Right kidney (tissue), 1 donor: ENCODE measurements around the gene CCDC9B.

ENCODE experiments used
- DNase-seq: peaks from one replicate; pipeline ENCODE4 v3.0.0-alpha.2; 2016

Gene CCDC9B

DNA sequence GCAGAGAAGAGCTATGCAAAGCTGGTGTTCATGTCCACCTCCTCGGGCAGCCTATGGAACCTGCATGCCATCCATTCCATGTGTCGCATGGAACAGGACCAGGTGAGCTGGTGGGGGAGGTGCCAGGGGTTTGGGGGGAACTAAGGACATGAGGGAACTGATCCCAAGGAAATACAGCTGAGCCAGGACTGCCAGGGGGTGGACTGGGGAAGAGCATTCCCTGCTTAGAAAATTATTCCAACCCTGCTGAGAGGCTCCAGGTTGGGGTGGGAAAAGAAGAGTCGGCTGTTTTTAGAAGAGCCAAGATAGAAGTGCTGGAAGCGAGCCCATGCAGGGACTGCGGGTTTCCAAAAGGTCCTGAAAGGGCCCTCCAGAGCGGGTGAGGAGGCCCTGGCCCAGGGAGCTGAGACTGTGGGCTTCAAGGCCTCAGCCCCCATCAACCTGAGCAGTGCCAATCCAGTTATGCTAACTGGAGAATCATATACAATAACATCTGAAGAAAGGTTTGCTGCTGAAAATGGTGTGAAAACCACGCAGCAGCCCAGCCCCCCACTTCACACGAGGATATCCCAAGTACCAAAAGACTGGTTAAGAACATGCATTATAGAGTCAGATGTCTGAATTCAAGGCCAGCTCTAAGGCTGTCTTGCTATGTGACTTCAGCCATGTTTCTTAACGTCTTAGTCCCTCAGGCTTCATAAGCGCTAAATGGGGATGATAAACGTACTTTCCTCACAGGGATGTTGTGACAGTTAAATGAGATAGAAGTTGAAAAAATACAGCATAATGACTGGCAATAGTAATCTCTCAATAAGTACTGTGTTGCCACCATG lies 25.1 kb upstream of the CCDC9B start:
- no peak for DNase-seq

DNA sequence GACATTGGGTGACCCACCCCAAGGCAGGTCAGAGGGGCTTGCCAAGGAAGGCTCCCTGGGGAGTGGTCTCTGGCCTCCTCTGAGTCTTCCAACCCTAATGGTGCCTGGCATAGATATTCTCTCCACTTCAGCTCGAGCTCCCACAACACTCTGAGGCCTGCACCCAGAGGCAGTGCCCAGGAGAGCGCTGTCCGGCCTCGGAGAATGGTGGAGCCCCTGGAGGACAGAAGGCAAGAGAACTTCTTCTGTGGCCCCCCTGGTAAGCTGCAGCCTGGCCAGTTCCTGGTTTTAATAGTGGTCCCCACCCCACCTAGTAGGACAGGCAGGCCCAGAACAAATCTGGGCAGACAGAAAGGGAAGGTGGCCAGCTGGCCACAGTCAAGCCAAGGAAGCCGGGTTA lies 24.3 kb upstream of the CCDC9B start:
- no peak for DNase-seq

DNA sequence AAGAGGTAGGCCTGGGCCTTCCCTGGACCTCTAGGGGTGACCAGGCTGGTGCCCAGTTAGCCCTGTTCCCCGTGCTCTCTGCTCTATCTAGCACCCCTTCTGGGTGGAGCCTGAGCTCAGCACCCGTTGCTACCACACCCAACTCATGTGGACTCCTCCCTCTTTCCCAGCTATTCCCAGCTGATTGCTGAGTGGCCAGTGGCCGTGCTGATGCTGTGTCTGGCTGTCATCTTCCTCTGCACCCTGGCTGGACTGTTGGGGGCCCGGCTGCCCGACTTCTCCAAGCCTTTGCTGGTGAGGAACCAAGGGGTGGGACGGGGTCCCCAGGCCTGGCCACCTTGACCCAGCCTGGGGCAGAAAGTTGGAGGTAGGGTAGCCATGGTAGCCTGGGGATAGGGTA lies 23.5 kb upstream of the CCDC9B start:
- DNase-seq = no peak

DNA sequence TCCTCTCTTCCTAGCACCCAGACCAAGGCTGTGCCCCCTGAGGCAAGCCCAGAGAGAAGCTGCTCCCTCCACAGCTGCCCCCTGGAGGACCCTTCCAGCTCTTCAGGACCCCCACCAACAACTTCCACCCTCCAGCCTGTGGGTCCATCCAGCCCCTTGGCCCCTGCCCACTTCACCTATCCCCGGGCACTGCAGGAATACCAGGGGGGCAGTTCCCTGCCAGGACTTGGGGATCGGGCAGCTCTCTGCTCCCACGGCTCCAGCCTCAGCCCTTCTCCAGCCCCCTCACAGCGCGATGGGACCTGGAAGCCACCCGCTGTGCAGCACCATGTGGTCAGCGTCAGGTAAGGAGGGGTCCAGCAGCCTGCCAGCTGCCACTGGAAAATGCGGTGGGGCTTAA lies 22.9 kb upstream of the CCDC9B start:
- no peak for DNase-seq

DNA sequence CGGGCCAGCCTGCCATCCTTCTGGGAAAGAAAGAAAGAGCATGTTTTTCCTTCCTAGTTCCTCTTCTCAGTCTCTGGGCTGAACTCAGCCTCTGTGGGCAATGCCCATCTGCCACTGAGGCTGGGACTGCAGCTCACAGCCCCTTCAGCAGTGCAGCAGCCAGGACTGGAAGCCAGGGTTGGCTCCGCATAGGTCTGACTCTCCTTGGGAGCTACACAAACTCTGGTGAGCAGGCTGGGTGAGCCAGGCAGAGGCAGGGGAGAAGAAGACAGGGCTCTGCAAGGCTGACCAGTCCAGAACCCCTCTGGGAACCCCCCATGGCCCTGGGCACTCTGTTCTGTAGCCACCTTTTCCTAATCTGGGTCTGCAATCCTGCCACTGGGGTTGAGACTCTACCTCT lies 20.9 kb upstream of the CCDC9B start:
- DNase-seq = no peak

DNA sequence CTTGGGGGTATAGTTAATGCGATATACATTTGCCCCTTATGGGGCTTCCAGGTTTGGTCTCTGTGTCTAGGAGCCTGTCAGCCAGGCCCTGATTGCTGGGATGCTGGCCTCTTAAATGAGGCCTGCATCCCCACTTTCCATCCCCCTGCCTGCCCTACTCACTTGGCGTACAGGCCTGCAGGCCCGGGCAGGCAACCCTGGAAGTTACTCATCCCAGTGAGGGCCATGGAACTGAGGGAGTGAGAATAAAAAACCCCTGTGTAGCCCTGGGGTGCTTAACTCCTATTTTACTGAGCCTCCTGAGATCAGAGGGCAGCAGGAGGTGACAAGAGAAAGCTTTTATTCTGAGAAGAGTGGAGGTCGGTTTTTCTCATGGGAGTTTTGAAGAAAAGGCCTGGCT lies 19.3 kb upstream of the CCDC9B start:
- no peak for DNase-seq

DNA sequence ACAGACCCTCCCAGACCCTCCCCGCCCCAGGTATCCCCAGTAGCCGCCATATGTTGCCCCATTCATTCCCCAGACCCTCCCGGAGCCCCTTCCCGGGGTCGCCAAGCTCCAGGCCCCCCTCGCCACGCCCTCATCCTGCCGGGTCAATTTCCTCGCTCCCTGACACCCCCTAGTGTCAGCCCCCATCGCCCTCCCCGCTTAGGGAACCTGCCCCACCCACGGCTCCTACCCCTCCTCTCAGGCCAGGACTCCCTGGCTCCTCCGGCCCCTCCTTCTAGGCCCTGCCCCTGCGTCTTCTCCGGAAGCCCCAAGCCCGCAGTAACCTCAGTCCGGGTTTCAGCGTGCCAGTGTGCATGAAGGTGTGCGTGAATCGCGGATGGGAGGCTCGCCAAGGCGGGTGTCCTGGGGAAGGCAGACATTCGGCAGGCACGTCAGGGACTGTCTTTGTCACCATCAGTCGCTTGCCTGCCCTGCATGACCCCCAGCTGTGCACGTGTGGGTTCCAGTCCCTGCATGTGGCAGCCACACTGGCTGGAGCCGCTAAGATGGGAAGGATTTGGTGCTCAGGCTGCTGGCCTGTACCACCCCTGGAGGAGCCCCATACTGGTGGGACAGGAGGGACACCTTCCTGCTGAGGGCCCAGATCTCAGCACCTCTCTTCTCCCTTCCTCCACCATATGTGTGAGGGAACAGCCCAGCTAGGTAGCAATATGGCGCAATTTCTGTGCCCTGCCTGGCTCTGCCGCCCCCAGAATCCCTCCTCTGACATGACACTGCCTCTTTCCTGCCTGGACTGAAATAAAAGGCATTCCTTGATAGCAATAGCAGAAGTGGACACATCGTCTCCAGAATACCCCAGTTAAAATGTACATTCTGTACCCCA lies 18.0 kb upstream of the CCDC9B start:
- no peak for DNase-seq

DNA sequence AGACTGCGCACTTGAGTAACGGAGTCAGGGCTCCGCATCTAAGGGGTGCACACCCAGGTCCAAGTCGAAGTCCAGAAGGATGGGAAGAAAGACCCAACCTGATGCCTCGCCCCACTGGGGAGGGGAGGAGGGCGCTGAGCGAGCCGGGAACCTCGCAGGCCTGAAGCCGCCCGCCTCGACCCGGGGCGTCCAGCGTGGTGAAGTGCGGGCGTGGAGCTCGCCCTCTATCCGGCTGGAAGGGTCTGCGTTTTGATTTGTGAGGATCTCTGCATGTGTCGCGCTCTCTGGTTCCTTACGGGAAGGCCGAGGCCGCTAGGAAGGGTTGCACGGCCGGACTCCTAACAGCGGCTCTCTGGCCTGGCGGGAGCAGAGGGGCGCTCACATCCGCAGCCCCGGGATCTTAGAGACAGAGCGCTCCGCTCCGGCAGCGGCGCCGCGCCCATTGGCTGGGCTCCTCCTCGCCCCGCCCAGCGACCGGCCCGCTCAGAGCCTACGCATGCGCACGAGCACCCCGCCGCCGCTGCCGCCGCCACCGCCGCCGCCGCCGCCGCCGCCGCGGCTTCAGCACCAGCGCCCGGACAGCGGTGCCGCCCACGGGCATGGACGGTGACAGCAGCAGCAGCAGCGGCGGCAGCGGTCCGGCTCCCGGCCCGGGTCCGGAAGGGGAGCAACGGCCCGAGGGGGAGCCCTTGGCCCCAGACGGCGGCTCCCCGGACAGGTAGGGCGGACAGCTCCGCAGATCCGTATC lies 17.2 kb upstream of the CCDC9B start, which contains the start of gene DISP2:
DISP2 (plus strand) TSS at position 497 of the 748 bp plus-strand sequence; CDS start at position 600, 103 bp downstream.
- peak; percentile 88 for DNase-seq

DNA sequence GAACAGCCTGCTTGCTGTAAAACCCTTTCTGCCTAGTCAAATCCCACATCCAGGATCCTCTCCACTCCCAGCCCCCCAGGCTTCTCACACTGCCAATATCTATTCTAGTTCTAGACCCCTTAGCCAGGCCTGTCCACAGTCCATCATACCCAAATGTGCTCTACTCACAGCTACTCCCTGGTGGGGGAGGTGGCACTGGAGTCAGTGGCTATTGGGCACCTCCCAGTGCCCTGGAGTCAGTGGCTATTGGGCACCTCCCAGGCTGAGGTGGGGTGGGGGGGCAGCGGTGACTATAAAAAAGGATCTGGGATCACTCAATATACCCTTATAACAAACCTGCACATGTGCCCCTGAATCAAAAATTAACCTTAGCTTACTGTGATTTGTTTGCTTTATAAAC lies 16.5 kb upstream of the CCDC9B start:
- no peak for DNase-seq

DNA sequence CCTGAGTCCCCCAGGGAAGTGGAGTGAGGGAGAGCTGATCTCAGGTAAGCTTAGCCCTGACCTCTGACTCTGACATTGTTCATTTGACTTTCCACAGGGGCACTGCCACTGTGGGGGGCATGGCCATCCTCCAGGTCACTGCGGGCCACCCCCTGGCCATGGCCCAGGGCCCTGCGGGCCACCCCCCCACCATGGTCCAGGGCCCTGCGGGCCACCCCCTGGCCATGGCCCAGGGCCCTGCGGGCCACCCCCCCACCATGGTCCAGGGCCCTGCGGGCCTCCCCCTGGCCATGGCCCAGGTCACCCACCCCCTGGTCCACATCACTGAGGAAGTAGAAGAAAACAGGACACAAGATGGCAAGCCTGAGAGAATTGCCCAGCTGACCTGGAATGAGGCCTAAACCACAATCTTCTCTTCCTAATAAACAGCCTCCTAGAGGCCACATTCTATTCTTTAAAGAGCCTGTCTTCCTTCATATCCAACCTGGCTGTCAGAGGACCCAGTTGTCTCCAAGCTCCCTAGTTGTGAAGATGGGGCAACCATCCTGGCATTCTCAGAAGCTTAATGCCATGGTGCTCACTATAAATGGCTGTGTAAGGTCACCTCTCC lies 15.3 kb upstream of the CCDC9B start:
- DNase-seq = no peak

DNA sequence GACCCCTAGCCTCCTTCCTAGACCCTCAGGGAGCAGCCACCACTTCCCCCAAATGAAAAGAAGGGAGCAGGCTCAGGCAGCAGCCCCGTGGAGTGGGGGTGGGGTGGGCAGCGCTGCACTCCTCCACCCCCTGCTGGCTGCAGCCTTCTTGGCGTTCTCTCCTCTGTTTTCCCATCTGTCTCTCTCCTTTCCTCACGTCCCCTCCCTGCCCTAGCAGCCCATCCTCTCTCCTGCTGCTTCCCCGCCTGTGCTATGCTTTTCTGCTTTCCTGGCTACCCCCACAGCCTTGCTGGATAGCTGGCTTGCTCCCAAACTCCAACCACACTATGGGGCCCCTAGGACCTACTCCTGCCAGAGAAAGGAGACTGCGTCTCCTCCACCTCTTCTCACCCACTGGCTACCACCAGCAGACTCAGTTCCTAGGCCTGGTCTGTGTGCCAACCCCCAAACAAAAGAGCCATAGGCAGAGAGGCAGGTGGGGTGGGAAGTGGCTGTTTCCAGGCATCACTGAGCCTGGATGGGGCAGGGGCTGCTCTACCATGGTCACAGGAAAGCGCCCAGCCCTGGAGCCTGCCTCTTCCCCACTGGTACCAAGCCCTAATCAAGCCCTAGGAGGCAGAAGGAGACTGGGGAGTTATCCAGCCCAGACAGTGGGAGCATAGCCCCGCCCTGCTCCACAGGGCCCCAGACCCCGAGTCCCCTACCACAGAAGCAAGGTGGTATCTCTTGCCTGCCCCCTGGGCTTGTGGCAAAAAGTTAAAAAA lies 13.9 kb upstream of the CCDC9B start:
- DNase-seq = no peak

DNA sequence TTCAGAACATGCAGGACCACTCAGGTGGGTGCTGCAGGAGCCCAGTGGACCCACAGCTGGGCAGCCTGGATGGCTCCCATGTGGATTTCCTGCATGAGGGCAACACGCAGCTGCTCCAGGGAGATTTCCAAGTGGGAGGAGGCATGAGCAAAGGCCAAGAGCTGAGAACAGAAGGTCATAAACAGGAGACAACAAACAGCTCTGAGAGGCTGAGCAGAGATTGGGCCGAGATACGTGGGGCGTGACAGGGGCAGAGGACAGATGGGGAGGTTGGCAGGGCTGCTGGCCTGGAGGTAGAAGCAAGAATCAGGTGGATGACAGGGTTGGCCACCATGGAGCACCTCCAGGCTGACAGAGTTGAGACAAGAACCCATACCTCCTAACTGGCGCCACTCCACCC lies 13.0 kb upstream of the CCDC9B start:
- DNase-seq = no peak

DNA sequence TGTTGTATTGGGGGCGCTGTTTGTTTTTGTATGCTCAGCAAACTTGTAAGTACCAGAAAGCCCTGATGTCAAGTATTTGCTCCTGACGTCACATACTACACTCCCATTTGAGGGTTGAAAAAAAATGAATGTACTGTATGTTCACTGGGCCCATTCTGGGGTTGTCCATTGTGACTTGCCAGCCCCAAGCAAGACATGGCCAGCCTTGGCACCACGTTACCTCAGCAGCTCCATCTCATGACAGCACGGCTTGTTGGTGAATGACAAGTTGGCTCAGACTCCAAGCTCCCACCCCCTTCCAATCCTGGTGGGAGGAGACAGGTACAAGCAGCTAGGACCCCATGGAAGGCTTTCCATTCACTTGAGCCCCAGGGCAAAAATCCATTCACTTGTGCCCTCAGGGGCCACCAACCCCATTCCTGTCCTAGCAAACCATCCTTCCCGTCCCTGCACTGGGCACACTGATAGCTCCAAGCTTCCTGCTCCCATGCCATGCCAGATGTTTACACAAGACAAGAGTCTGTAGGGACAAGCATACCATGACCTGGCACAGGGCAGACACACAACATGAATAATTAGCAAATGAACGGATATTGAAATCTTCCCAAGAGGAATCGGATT lies 11.7 kb upstream of the CCDC9B start:
- DNase-seq = no peak

DNA sequence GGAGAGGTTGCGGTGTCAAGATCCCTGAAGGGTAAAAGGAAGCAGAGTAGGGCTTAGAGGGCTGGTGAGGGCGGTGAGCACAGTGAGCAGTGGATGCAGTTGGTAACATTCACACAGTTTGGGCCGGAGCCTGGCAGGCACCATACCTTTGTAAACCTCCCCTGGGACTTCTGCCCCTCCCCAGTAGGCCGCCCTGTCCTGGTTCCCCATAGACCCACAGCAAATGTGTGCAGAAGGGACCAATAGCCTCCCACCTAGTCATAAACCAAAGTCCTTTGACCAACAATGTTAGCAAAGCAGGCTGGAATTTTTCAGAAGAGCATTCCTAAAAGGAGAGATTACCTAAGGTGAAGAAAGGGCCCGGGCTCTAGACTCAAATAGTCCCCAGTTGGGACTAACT lies 8.4 kb upstream of the CCDC9B start:
- DNase-seq = no peak

DNA sequence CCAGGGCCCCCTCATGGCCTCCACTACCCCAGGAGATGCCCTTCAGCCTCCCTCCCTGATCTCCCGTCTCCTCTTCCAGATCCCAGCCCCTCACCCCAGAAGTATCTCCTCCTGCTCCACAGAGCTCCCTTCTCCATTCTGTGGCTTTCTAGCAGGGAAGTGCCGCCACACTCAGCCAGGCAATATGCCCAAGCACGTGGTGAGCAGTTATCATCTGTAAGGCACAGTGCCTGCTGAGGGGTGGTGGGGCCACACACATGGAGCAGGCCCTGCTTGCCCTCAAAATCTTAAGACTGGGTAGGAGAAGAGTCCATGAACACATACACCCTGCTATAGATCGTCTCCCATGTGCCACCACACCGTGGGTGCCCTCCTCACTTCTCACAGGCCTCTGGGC lies 7.7 kb upstream of the CCDC9B start:
- no peak for DNase-seq

DNA sequence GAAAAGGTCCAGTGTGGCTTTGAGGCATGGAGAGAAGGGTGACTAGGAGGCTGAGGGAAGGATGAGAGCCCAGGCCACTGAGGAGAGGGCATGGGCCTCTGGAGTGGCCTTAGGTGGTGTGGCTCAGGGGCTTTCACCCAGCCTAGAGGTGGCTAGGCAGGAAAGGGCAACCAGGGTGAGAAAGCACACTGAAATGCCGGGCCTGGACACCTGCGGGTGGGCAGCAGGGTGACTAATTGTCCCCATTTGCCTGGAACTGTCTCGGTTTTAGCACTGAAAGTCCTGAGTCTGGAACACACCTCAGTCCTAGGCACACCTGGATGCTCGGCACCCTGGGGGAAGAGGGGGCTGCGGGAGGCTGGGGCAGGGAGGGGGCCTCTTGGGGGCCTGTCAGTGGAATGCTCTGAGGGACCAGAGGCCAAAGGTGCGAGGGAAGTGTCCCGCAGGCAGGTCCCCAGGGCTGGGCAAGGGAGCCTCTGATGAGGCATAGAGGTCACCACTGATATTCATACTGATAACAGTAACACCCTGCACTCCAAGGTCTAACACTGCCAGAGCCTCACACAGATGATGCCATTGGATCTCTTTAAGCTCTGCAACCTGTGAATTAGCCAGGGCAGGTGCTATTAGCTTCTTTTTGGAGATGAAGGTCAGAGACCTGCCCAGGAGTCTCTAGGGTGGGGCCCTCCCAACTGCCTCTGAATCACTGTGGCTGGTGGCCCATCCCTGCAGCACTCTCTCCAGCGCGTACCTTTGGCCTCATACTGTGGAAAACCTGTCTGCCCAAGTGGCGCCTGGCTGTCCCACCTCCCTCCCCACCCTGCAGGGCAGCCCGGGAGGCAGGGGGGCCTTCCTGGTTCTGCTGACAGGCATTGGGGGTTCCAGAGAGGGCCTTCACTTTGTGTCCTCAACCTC lies 7.1 kb upstream of the CCDC9B start:
- DNase-seq = no peak

DNA sequence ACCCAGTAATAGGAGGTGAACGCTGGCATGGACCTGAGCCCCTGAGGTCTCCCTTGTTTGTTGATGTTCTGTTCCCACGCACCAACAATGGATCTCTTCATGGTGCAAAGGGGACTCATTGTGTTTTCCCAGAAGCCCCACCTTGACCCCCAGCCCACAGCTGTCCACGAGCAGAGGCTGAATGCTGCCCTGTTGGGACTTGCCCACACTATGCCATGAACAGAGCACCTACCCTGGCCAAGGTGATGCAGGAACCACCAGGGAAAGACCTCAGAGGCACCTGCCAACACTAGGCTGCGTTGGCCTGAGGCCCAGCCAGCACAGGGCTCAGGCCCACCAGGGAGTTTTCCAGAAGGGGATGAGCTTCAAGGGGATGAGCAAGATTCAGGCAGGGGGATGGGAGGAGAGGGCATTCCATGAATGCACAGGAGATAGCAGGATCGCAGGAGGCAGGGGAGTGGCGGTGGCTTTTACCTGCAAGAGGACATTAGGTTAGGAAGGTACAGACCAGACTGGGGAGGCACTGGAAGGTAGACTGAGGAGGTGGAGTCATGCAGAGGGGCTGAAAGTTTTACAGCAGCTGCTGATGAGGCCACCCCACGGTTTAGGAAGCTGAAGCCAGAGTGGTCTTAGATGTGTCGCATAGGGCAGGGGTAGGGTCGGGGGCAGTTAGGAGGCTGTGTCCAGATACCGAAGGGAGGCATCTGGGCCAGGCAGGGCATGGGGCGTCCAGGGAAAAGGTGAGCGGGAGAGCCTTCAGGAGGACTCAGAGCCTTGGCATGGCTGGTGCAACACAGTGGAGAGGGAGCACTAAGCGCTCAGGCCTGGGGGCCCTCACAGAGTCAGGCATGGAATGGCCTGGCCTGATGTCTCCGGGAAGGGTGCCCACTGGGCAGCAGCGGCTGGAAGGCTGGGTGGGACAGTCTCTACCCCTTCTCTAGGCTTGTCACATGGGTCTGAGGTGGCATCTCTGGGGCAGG lies 6.1 kb upstream of the CCDC9B start:
- DNase-seq = no peak

DNA sequence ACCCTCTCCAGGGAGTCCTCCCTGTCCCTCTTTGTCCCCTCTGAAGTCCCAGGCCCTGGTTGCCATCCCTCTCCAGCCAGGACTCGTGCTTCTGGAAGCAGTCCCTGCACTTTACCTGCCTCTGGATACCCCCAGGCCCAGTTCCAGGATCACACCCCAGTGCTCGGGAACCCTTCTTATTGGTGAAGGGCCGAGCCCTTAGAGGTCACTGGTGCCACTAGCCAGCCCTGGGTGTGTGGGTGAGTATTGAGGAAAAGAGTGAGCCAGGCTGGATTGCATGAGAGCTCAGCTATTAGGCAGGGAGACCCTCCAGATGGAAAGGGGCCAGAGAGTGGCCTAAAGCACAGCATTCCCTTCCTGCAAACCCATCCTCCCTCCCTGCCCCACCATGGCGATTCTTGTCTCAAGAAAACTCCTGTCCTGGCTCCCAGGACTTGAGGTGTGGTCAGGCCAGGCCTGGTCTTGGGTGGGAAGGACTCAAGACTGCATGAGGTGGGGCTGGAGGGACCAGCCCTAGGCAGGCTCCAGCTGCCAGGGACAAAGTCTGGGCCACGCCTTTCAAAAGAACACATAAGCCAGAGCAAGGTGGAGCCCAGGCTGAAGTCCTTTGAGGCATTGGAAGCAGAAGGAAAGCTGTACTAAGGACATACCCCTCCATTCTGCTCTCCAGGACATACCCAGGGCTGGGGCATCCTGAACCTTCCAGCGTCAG lies 5.3 kb upstream of the CCDC9B start:
- no peak for DNase-seq
